ENCODE data around the gene NAGK. TPM values are rescaled to one million over a fixed set of nuclear protein-coding genes. Genes with fewer than 3 reads are reported as not detected.
"Not testable (repeated sequence)": the region's sequence is repeated elsewhere in the genome, so short reads cannot be mapped to it uniquely, and the experiment has no call there.

NAGK gene
- total RNA-seq = 10 to 100 TPM; 48.4 to 77.4 TPM

GRCh38 chr2:71068218-71069035 lies at the start of gene NAGK:
Gene NAGK (plus strand): TSS chr2:71068648. CDS start chr2:71068684, 36 bp downstream.
- Mint-ChIP-seq H3K9me3 (no peaks in the 10 kb centered on the region), H3K36me3 (peaks cover 0 to 8% of the 10 kb centered on the region in 2 donors), H3K27ac (peak within 1 kb of the TSS; percentile 95 to 99)
- peak; percentile 97 to 99 for DNase-seq (ENCODE audit: low spot score in 2 of 2)
- ATAC-seq = peak; percentile 84 to 89

- ATAC-seq; H3K27ac Mint-ChIP-seq; H3K36me3 Mint-ChIP-seq; H3K9me3 Mint-ChIP-seq; DNase-seq (ENCODE audit: low spot score in 2 of 2): not testable (repeated sequence)
Observed at GRCh38 chr2:71019989-71020388, 48.5 kb upstream of the NAGK start.

GRCh38 chr2:71021394-71021793 lies 47.1 kb upstream of the NAGK start:
- ATAC-seq; DNase-seq (ENCODE audit: low spot score in 2 of 2); H3K9me3 Mint-ChIP-seq; H3K36me3 Mint-ChIP-seq; H3K27ac Mint-ChIP-seq: not testable (repeated sequence)

GRCh38 chr2:71023553-71024243 lies 44.8 kb upstream of the NAGK start:
- peak; percentile 58 to 74 for DNase-seq (ENCODE audit: low spot score in 2 of 2)
- not testable (repeated sequence) for H3K9me3 Mint-ChIP-seq, H3K36me3 Mint-ChIP-seq, ATAC-seq
- H3K27ac Mint-ChIP-seq = peak overlapping the region; percentile 60 to 71

GRCh38 chr2:71036296-71036695 lies 32.2 kb upstream of the NAGK start:
- H3K27ac Mint-ChIP-seq; H3K36me3 Mint-ChIP-seq; DNase-seq (ENCODE audit: low spot score in 2 of 2); ATAC-seq; H3K9me3 Mint-ChIP-seq: not testable (repeated sequence)

GRCh38 chr2:71042287-71042686 lies 26.2 kb upstream of the NAGK start:
- Mint-ChIP-seq H3K9me3 (no peaks in the 10 kb centered on the region), H3K27ac (no peak overlapping the region), H3K36me3 (no peaks in the 10 kb centered on the region)
- ATAC-seq (no peak), DNase-seq (ENCODE audit: low spot score in 2 of 2) (no peak)

GRCh38 chr2:71043531-71044407 lies 24.7 kb upstream of the NAGK start:
- Mint-ChIP-seq H3K27ac (no peak overlapping the region), H3K36me3 (no peaks in the 10 kb centered on the region), H3K9me3 (no peaks in the 10 kb centered on the region)
- DNase-seq (ENCODE audit: low spot score in 2 of 2) (no peak), ATAC-seq (peak; percentile 65 to 70)

- Mint-ChIP-seq H3K36me3 (no peaks in the 10 kb centered on the region), H3K9me3 (no peaks in the 10 kb centered on the region), H3K27ac (no peak overlapping the region)
- DNase-seq (ENCODE audit: low spot score in 2 of 2) (no peak), ATAC-seq (no peak)
Observed at GRCh38 chr2:71045151-71045550, 23.3 kb upstream of the NAGK start.

- H3K36me3 Mint-ChIP-seq = no peaks in the 10 kb centered on the region
- ATAC-seq = peak; percentile 13 to 25
- no peak overlapping the region for H3K27ac Mint-ChIP-seq
- H3K9me3 Mint-ChIP-seq = no peaks in the 10 kb centered on the region
- DNase-seq (ENCODE audit: low spot score in 2 of 2) = no peak
Observed at GRCh38 chr2:71045865-71046548, 22.4 kb upstream of the NAGK start.

- no peaks in the 10 kb centered on the region for H3K9me3 Mint-ChIP-seq
- H3K36me3 Mint-ChIP-seq = no peaks in the 10 kb centered on the region
- ATAC-seq (no peak), DNase-seq (ENCODE audit: low spot score in 2 of 2) (no peak)
- no peak overlapping the region for H3K27ac Mint-ChIP-seq
Observed at GRCh38 chr2:71048096-71048495, 20.4 kb upstream of the NAGK start.

- peak; percentile 76 to 83 for ATAC-seq
- H3K36me3 Mint-ChIP-seq, H3K27ac Mint-ChIP-seq, H3K9me3 Mint-ChIP-seq: not testable (repeated sequence)
- peak in 1 of 2 donors; percentile 39 for DNase-seq (ENCODE audit: low spot score in 2 of 2)
Observed at GRCh38 chr2:71049704-71050360, 18.6 kb upstream of the NAGK start.

- not testable (repeated sequence) for H3K27ac Mint-ChIP-seq; H3K9me3 Mint-ChIP-seq; H3K36me3 Mint-ChIP-seq; DNase-seq (ENCODE audit: low spot score in 2 of 2); ATAC-seq
Observed at GRCh38 chr2:71055206-71055740, 13.2 kb upstream of the NAGK start.

GRCh38 chr2:71060211-71060610 lies 8.2 kb upstream of the NAGK start:
- no peaks in the 10 kb centered on the region for H3K36me3 Mint-ChIP-seq
- DNase-seq (ENCODE audit: low spot score in 2 of 2) (no peak), ATAC-seq (no peak)
- H3K27ac Mint-ChIP-seq = no peak overlapping the region
- H3K9me3 Mint-ChIP-seq = no peaks in the 10 kb centered on the region

GRCh38 chr2:71060871-71061270 lies 7.6 kb upstream of the NAGK start:
- no peaks in the 10 kb centered on the region for H3K36me3 Mint-ChIP-seq
- ATAC-seq = no peak
- H3K9me3 Mint-ChIP-seq = no peaks in the 10 kb centered on the region
- no peak overlapping the region for H3K27ac Mint-ChIP-seq
- no peak for DNase-seq (ENCODE audit: low spot score in 2 of 2)

- no peak overlapping the region for H3K27ac Mint-ChIP-seq
- DNase-seq (ENCODE audit: low spot score in 2 of 2) (no peak), ATAC-seq (no peak)
- H3K36me3 Mint-ChIP-seq = peaks cover 0 to 6% of the 10 kb centered on the region in 2 donors
- no peaks in the 10 kb centered on the region for H3K9me3 Mint-ChIP-seq
Observed at GRCh38 chr2:71063216-71063615, 5.2 kb upstream of the NAGK start.

All from activated naive CD4-positive, alpha-beta T cell treated with anti-CD3 and anti-CD28 coated beads, Interleukin-2, amount 50 U/mL, for 72 hours (primary cell).